ENCODE data around the gene DOK6. TPM values are rescaled to one million over a fixed set of nuclear protein-coding genes. Genes with fewer than 3 reads are reported as not detected.
A peak's percentile ranks its signal among the peaks of the same experiment; 100 is the strongest.
"Not testable (repeated sequence)": the region's sequence is repeated elsewhere in the genome, so short reads cannot be mapped to it uniquely, and the experiment has no call there.

DOK6 gene
- 0.04 TPM for total RNA-seq

DNA sequence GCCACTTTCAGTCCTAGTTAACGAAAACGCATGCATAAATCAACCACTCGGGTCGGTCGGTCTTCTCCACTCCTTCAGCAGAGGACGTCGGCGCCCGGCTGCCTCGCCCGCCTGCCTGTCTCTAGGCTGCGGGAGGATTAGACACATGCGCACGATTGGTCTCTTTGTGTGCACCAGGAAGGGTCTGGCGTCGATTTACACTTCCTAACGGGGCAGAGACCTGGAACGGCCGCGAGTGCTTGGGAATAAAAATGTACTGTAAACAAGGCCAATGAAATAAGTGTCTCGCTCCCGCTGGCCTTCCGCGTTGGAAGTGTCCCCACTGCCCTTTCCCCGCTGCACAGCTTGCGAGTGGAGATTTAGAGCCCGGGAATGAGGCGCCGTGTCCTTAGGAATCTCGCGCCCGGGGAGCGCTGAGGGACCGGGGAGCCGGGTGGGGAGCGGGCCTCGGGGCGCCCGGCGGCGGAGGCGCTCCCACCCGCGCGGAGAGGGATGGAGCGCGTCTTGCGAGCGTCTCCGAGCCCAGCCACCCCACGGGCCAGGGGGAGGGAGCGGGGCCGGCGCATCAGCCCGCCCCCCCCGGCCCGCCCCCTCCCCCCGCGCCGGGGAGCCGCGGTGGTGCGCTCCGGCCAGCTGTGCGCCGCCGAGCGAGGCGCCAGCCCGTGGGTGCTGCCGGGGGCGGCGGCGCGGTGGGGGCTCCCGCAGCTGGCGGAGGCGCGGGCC lies at the start of gene DOK6:
DOK6 (plus strand) TSS at position 636 of the 723 bp plus-strand sequence.
- no peak for ATAC-seq

DNA sequence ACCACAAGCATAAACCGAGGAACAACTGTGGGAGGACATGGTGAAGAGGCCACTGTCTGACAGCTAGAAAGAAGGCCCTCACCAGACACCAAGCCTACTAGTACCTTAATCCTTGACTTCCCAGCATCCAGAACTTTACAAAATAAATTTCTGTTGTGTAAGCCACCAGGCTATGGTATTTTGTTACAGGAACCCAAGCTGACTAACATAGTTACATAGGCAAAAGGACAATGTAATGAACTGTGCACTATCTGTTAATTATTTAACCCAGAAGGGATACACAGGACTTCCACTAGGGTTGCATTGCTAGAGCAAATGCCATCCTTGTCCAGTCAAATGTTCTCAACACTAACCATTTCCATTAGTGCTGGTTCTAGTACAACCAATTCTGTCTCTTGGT lies 47.7 kb upstream of the DOK6 start:
- no peak for ATAC-seq

DNA sequence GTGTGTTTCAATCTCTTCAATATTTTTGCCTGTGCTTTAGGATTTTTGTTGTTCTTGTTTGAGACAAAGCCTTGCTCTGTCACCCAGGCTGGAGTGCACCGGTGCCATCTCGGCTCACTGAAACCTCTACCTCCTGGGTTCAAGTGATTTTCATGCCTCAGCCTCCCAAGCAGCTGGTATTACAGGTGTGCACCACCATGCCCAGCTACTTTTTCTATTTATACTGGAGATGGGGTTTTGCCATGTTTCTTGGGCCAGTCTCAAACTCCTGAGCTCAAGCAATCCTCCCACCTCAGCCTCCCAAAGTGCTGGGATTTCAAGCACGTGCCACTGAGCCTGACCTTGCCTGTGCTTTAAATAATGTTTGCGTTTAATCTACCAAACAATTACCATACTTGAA lies 43.1 kb upstream of the DOK6 start:
- no peak for ATAC-seq

DNA sequence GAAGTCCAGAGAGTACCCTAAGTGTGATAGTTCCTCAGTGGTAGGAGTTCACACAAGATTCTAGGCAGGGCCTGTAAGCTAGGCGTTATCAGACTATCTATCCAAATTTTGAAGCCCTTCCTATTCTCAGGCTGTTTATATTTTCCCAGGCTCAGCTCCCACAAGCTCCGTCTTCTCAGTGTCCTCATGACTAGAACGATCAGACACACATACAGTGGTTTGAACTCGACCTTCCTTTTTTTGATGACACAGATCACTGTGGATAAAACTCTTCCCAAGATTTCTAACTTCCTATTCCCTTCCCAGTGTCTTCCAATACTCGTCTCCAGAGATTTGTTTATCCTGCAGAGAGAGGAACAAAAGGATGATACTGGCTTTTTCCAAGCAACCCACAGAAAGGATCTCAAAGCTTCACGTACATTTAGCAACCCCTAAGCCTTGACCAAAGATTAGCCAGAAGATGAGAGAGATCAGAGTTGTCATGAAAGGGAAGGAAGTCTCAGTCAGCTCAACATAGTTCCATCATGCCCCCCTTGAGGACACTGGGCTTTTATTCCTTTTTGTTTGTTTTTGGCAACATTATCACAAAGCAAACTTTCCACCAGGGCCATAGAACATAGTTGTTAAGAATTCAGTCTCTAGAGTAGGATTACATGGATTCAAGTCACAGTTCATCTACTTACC lies 42.3 kb upstream of the DOK6 start:
- no peak for ATAC-seq

DNA sequence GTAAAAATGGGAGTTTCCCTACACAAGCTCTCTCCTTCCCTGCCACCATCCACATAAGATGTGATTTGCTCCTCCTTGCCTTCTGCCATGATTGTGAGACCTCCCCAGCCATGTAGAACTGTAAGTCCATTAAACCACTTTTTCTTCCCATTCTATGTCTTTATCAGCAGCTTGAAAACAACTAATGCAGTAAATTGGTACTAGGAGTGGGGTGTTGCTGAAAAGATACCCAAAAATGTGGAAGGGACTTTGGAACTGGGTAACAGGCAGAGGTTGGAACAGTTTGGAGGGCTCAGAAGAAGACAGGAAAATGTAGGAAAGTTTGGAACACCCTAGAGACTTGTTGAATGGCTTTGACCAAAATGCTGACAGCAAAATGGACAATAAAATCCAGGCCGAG lies 40.9 kb upstream of the DOK6 start:
- not testable (repeated sequence) for ATAC-seq

DNA sequence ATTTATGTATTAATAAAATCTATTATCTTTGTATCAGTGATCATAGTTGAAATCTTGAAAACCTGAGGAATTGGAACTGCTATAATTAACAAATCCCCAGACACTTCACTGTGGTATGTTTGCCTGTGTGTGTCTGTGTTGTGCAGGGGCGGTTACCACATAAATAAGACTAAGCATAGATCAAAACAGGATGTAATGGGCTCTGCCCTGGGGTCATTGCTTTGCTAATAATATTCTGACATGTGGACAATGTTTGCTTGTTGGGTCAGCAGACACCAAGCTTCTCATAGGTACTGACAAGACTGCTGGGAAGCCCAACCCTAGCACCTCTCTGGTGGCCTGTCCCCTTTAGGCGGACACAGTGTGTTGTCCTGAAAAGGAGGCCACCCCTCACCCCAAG lies 35.8 kb upstream of the DOK6 start:
- ATAC-seq, result no peak

DNA sequence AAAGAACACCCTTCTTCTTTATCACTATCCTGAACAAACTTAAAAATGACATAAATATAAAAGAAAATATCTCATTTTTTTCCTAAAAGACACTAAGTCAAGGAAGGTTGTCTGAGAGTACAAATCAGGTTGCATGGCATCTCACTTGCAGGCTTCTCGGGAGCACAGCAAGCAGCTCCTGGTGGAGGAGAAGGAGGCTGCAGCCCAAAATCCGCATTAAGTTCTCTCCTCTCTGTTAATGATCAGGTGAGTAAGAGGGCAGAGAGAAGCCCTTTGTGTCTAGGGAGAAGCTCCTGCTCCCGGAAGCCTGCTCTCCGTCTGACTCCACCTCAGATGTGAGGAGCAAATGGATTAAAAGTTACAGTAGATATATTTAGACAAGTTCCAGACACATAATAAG lies 35.0 kb upstream of the DOK6 start:
- ATAC-seq, result no peak

DNA sequence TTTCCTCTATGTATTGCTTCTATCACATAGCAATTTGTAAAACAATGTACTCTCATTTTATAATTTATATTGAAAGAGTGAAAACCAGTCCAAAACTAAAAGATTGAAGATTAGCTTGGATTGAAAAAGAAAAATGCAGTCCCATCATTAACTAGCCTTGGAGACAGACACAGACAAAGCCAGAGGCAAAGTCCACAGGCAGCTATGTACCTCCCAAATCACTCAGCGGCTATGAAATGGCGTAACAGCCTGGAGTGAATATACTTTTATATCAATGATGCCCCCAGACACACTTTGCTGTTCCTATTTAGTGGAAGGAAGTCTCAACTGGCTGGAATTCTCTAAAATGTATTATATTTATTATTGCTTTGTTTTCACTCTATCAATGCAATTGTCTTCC lies 33.6 kb upstream of the DOK6 start:
- no peak for ATAC-seq

DNA sequence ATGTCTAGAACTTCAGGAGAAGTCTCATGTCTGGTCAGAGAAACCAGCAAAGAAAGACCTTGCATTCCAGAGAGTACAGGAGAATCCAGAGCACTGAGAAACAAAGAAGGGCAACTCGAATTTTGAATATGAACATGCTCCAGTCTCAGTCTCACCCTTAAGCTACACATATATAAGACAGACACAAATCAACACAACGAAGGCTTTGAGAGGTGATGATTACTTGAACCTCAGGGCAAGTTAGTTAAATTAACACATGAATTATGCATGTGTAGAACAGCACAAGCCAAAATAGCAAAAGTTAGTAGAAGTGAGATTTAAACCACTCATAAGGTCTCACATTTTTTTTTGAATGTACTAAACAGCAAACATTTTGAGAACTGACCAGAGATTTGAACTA lies 29.0 kb upstream of the DOK6 start:
- no peak for ATAC-seq

DNA sequence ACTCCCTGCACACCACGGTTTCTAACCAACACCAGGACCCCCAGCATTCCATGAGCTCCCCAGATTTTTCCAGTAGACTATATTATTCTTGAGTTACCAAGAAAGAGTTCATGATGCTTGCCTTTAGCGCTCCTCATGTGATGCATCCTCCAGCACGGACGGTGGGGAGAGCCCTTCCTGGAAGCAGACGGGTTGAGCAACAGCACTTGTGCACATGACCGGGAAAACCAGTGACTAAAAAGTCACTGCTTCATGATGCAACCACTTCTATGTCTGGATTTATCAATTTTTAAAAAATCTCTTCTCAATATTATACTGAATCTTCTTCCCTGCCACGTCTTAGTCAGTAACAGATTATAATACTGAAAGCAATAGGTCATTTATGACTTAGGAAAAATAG lies 20.4 kb upstream of the DOK6 start:
- ATAC-seq, result no peak

DNA sequence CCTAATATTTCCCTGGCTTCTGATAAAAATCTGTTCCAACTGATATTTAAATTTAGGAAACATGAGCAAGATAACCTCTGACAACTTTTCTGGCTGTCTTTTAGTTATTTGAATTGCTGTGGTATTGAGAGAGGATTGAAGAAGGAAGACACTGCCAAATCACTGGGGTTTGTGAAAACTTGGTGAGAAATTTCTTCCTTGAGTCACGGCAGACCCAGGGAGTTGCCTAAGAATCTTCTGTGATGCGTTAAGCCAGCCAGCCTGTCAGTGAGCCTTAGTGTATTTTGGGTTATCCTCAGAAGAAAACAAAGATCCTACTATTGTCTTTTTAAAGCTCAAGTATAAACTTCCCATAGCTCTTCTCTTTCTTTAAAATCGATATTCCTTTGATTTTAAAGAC lies 17.5 kb upstream of the DOK6 start:
- no peak for ATAC-seq

DNA sequence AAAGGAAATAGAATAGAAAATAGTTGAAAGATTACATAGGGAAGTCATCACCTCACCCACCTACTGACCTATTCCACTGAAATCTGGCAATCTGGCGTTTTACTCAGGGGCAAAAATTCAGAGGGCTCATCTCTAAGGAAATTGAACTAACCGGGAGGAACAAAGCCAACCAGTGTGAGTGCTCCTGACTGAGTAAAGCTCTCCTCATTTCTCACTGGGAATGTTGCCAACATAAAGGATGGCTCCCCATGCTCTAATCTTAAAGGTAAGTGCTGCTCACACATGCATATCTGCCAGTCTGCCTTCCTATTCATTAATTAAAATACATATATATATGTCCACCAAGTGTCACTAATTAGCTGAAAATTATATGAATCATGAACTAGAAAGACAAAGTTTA lies 13.5 kb upstream of the DOK6 start:
- ATAC-seq, result no peak

DNA sequence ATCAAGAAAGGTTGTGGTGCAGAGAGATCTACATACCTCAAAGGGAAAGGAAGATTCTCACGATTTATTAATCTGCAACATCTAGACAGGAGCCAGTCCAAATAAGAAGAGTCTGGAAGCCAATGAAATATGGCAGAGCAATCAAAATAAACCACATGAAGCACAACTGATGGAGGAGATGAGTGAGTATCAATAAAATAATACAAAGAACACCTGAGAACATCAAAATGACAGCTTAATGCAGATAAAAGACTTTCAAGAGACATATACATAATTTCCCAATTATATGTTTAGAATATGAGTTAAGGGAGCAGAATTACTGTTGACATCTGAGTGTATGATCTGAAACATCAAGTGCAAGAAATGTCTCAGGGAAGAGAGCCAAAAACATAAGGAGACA lies 12.5 kb upstream of the DOK6 start:
- no peak for ATAC-seq

DNA sequence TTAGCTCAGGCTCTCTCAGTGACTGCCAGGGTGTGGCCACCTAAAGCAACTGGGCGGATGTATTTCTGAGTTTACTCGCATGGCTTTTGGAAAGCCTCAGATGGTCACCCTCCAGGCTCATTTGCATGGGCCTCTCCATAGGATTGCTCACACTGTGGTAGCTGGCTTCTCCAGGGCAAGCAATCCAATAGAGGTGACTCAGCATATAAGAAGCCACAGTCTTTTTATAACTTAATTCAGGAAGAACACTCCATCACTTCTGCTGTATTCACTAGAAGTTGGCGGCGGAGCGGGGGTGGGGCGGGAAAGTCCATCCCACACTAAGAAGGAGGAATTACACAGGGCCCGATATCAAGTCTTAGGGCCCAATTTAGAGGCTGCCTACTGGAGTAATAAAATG lies 3.6 kb upstream of the DOK6 start:
- ATAC-seq, result no peak

DNA sequence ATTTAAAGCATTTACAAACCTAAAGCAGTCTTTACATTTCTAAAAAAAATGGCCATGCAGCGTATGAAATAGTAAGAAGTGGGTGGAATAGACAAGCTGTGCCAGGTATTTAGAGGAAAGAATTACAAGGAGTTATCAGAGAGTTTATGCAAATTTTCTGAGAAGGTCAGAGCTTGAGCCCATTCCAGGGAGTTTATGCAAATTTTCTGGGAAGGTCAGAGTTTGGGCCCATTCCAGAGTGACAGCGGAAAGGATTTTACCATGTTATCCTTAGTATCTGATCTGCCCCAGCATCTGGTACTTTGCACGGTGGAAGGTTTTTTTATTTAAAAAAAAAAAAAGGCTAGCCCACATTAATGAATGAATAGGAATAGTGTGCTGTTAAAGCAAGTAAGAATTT lies 1.4 kb upstream of the DOK6 start:
- ATAC-seq, result no peak

DNA sequence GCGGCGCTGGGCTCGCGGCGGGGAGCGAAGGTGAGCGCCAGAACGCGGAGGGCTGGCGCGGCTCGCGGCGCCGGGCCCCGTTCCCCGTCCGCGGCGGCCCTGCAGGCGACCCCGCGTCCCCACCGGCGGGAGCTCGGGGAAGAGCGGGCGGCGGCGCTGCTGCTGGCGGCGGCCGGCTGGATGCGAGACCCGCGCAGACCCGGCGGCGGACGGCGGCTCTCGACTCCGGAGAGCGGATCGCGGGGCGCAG lies 213 bp downstream of the DOK6 start:
- no peak for ATAC-seq

DNA sequence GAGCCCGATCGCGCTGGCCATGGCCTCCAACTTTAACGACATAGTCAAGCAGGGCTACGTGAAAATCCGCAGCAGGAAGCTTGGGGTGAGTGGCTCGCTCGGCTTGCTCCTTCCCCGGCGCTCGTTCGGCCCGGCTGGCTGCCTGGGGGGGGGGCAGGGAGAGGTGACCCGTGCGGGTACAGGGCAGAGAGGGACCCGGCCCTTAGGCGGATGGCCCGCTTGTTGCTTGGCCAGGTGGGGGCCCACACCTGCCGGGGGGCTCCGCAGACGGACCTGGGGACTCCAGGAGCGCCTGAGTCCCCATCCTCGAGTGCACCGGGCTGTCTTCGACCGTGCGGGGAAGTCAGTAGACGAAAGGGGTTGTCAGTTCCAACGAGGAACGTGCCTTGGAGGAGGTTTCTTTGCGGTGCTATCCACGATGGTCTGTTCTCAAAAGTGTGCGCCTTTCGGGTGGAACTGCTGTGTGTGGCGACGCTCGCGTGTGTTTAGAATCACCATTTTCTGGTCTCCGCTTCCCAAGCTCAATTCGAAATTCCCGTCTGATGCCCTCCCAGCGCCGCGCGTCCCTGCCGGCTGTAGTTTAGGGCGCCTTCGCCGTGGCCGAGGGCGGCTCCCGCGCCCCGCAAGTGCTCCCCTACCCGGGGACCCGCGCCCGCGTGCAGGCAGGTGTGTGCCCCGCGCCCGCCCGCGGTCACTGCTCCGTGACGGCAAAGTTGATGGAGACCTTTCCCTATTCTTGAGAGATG lies 711 bp downstream of the DOK6 start:
- ATAC-seq, result peak; percentile 33

DNA sequence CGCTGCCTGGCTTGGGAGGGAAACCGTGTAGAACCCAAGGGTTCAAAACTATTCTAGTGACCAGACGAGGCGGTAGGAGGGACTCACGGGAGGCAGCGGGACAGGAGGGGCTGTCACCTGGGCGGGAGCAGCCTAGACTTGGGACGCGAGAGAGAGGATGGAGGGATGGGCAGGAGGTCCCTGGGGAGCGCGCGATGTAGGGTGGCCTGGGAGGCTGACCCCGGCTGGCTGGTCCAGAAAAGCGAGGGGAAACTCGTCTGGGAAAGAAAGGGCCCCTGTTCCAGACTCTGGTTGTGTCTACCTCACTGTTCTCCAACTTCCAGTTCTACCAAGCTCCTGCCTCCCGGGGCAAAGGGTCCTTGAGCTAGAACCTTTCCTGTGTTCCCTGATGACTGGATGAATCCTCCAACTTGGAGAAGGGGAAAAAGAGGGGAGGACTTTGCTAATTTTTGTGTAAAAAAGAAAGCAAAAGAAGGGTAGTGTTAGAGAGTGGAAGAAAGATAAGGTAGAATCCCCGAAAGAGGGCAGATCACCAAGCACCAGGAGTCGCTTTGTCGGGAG lies 1.4 kb downstream of the DOK6 start:
- ATAC-seq, result no peak

DNA sequence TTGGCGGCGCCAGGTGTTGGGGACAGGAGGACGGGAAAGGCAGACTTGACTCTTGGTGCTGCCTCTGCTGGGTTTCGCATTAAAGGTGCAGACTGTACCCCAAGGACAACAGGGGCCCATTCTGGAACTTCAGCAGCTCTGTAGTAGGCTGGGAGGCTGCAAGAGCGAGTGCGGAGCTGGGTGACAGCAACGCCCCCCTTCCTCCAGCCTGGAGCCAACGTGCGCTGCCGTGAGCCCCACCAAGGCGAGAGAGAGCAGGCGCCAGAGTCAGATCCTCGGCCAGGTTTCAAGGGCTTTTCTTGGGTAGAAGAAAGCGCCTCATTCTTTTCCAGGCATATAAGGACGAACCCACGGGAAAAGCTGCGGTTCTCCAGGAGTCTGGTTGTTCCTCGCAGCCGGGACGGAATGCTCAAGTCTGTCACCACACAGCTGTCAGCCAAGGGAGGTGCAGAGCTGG lies 1.9 kb downstream of the DOK6 start:
- ATAC-seq, result no peak

DNA sequence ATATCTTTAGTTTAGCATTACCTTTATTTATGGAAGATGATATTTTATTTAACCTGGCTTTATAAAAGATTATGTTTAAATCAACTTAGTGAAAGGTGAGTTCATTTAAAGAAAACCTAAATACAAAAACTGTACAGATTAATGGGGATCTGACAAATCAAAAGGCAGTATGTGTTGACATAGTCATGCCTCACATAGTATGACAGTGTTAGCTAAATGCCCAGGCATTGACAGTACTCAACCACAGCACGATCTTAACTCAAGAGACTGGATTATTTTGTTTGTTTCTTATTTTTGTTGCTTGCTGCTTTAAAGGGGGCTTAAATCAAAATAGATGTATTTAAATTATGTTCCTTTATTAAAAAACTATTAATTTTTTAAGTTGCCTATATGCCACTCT lies 7.8 kb downstream of the DOK6 start:
- ATAC-seq, result no peak

DNA sequence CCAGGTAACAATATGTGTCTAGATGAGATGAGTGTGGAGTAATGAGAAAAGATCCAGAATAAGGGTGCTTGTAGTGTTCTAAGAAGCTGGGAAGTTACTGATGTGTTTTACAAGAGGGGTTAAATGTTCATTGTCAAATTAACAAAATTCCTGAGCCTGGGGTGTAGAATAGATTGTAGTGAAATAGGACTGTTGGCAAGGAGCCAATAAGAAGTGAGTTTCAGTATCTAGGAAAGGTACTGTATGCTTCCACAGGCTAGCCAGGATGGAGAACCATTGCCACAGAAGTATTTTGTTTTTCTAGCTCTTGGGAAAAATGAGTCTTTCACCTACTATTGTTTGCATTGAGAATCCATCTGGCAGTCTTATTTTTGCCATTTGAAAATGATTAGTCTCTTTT lies 10.5 kb downstream of the DOK6 start:
- no peak for ATAC-seq

DNA sequence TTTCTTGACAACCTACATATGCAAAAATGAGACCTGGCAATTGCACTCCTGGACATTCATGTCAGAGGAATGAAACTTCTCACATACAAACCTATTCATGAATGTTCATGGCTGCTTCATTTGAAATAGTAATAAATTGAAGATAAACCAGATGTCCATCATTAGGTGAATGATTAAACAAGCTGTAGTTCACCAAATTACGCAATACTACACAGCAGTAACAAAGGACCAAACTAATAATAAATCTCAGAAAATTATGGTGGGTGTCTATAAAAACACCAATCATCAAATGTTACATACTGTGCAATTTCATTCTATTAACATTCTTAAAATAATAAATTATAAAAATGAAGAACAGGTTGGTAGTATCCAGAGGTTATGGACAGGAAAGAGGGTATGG lies 13.5 kb downstream of the DOK6 start:
- no peak for ATAC-seq

DNA sequence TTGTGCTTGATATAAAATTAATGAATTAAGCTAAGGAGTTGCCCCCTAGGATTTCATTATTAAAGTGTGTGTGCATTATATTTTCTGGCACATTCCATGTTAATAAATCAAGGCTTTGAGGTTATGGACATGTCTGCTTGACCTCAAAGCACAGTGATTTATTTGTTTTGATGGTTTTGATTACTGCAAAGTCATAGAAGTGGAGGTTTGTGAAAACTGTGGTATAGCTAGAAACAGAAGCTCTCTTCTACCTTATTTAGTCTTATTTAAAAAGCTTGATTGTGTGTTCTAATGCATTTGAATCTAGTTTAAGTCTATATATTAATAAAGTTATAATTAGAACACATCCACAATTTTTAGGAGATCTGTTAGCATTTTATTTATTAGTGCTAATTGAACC lies 32.2 kb downstream of the DOK6 start:
- no peak for ATAC-seq

DNA sequence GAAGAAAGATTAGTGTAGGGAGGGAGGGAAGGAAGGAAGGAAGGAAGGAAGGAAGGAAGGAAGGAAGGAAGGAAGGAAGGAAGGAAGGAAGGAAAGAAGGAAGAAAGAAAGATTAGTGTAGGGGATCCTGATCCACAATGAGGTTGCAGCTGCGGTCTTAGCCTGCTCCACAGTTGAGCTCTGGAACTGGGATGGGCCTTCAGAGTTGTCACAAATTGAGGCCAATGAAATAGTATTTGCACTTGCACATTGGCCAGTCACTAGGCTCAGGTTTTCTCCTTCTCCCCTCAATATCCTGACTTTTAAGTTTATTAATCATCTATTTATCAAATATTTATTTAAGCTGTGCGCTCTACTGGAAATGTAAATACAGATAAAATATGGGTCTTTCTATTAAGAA lies 34.3 kb downstream of the DOK6 start:
- no peak for ATAC-seq
